ENCODE data around the gene CRADD.
"Not testable (repeated sequence)": the region's sequence is repeated elsewhere in the genome, so short reads cannot be mapped to it uniquely, and the experiment has no call there.

CRADD gene

DNA sequence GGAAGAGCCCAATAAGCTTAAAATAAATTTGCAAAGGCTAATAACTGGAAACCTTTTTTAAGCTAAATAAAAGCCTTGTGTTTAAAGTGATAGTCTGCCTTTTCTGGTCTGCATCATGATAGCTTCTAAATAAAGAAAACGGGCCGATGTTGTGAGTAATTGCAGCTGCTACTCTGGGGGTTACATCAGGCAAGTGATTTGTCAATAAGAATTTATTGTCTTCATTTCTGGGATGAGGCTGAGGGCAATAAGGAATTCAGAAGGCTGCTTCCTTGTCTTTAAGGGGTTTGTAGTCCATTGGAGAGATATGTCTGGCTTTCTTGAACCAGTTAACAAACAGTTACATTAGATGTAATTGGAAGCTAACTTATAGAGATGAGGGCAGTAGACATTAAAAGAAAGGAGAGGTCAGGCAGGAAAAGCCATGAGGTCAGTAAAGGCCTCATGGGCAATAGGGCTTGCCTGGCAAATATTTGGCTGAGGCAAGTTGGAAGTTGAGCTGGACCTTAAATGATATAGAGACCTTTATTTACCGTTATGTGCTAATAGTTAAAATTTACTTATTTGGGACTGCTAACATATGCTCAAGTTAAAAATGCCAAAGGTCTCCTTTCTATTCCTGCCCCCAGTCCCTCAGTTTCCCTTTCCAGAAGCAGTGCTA lies 85.0 kb downstream of the CRADD start:
- no peak for DNase-seq

DNA sequence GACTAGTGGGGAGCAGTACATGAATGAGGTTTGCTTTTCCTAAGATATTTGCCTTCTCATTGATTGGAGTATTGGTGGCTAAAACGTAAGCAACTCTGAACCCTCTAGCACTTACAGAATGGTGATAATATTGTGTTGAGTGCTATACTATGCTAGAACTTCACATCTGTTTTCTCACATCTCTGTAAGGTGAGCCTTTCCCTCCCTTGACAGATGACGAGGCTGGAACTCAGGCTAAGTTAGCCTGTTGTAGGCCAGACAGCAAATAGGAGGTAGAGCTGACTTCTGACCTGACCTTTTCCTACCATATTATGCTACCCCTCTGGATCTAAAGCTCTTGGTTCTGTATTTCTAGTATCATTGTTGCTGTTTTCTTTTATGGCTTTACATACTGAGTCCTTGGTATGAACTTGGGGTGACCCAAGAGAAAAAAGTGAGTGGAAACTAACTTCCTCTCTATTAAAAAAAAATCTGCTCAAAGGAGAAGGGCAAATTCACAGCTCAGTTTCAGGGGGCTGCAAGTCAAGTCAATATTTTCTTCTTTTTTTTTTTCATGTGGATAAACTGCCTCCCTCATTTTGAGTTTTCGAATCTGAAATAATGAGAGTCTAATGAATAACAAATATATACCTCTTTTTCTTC lies 85.9 kb downstream of the CRADD start:
- no peak for DNase-seq

DNA sequence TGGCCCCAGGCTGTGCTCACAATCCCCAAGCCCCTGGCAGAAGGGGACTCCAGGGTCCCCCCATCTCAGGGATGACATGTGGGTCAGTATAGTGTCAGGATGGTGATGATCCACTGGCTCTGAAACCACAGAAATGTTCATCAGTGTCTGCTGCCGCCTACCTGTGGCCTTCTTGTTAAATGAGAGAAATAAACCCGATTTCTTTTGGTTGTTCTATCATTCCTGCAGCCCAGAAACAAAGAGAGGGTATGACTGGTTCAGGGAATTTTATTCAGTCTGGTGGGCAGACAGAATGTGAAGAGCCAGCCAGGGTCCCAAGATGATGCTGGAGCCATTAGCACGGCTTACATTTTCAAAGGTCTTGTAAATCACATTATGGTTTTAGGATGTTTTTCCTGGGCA lies 86.6 kb downstream of the CRADD start:
- DNase-seq: no peak

DNA sequence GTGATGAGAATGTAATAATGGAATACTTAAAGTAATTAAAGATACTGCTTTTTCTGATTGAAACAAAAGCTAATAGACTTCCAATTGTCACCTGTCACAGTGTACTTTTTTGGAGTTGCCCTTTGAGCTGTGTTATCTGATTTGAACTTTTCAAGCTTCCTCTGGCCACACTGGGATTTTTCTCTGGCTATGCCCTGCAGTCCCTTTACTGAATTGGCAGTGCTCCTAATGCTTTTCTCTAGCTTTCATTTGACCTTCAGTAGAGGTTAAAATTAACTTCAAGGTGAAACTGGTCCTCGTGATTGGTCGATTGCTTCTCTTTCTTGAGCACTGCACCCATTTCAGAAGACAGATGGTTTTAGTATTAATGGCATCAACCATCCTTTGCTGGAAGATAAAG lies 89.2 kb downstream of the CRADD start:
- no peak for DNase-seq

DNA sequence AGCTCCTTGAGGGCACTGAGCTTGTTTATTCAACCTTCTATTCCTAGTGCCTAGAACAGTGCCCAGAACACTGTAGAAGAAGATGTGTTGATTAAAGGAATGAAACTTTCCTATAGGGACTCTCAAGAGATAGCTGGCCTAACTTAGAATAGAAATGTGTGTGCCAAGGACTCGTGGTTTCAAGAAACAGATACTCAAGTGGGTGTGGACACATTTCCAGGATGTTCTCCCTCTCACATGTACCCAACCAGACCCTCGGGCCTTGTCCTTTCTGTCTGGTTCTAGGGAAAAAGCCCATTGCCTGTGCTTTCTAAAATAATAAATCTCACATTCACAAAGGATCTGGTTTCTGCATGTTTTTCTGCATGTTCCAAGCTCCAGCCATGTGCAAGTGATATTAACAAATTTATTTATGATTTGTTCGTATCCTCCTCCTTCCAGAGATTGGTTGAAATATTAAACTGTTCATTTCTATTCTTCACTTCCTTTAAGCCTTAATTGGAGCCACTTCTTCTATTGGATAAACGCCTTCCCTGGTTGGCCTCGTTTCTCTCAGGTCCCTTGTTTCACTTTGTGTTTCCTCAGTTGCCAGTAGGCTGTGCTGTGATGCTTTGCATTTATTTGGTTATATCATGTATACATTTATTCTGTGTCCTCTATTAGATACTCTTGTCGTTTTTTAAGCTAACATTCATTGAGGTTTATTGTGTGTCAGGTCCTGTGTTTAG lies 89.8 kb downstream of the CRADD start:
- DNase-seq: peak in 1 of 2 experiments; percentile 19

DNA sequence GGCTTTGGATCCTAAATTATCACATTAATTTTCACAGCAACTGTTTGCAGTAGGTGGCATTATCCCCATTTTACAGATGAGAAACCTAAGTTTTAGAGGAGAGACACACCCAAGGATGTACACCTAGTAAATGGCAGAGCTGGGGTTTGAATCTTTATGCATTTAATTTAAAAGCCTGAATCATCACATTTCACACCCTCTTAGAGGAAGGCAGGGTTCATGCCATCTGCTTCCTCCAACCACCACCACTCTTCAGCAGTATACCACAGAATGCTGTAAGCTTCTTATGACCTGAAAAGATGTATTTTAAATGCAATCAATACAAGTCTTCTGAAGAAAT lies 90.3 kb downstream of the CRADD start:
- DNase-seq: no peak

DNA sequence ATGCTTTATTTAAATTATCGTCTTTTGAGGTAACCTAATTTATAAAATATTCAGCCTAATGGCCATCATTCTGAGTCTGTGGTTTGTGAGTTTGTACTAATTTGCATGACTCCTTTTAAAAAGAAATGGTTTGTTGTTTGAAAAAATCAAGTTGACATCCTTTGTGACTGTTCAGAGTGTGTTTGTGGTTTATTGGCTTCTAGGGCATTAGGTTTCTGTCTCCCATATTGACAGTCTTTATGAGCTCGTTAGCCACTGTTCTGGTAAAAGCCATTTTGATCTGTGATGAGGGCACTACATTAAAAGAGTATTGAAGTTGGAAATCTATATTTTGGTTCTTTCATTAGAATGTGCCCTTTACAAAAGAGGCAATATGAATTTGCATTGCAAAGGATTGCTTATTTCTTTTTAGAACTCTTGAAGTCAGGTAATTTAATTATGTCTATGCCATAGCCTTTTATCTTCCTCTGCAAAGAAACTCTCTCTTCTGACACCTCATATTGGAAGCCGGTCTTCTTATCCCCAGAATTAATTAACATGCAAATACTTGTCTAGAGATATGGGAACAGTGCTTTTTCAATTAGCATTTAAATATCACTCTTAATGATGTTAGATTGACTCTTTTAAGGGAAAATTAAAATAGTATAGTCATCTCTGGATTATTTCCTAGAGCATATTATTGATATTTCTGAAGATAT lies 95.0 kb downstream of the CRADD start:
- DNase-seq: no peak

DNA sequence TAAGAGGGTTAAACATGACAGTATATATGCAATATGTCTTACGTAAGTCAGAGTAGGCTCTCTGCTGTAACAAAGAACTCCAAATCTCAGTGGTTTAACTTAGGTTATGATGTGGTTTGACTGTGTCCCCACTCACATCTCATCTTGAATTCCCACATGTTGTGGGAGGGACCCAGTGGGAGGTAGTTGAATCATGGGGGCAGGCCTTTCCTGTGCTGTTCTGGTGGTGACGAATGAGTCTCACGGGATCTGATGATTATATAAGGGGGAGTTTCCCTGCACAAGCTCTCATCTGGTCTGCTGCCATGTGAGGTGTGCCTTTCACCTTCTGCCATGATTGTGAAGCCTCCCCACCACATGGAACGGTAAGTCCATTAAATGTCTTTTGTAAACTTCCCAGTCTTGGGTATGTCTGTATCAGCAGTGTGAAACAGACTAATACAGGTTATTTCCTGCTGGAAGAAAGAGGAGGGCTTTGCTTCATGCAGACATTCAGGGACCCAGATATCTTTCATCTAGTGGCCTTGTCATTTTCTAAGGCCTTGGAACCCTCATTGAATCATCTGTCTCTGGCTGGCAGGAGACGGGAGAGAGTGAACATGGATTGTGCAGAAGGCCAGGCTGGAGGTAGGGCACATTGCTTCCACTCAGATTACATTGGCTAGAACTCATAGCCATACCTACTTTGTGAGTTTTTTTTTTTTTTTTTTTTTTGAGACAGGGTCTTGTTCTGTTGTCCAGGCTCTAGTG lies 96.1 kb downstream of the CRADD start:
- DNase-seq: no peak

DNA sequence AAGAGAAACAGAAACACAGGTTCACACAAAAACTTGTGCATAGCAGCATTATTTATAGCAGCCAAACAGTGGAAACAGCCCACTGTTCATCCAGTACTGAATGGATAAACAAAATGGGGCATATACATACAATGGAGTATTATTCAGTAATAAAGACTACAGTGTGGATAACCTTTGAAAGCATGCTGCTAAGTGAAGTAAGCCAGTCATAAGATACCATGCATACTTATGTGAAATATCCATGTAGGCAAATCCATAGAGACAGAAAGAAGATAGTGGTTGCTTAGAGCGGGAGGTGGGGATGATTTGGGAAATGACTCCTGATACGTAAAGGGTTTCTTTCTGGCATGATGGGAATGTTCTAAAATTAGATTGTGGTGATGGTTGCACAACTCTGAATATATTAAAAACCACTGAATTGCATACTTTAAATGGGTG lies 99.4 kb downstream of the CRADD start:
- DNase-seq: no peak

DNA sequence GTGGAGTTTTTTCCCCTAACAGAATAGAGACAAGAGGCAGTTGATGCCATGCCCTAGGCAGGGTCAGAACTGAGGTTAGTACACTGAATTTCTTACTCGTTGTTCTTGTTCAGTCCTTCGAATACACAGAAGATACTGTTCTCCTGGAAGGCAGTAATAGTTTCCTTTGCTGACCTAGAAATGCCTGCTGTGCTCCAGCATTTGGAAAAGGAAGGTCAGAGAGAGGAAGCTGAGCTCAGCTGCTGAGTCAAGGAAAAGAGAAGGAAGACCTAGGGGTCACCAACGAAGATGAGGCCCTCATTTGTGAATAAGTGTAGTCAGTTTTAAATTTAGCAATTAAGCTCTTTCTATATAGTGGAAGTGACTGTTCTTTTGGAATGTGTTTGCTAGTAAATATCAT lies 100.1 kb downstream of the CRADD start:
- no peak for DNase-seq

DNA sequence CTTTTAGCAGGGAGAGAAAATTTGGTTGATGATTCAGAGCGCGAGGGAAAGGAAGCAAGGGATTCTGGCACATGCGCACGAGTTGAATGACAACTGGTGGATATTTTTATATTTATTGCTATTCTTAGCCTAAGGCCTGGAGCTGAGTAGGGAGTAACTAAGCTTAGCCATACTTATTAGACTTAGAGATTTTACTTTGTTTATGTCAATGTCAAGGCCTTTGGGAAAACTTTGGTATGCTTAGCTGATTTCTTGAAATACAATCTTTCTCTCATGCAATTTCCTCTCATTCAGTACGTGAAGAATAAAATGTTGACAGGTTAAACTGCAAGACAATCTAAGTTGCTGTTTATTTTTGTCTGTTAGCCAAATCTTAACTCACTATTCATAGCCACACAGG lies 101.1 kb downstream of the CRADD start:
- no peak for DNase-seq

DNA sequence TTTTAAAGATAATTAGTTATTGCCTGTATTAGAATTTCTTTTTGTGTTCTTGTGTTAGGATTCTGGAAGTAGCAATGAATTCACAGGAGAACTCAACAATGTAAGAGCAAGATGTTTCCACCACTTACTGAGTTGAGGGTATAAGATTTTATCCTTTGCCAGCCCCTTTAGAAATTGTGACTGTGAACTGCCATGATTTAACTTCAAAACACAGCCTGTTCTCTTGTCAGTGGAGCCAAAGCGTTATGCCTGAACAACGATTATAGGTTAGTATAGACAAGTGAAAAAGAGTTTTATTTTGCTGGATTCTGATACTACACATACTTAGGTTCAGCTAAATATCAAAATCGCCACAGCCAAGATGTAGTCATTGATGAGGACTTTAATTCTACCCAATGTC lies 101.6 kb downstream of the CRADD start:
- DNase-seq: no peak

DNA sequence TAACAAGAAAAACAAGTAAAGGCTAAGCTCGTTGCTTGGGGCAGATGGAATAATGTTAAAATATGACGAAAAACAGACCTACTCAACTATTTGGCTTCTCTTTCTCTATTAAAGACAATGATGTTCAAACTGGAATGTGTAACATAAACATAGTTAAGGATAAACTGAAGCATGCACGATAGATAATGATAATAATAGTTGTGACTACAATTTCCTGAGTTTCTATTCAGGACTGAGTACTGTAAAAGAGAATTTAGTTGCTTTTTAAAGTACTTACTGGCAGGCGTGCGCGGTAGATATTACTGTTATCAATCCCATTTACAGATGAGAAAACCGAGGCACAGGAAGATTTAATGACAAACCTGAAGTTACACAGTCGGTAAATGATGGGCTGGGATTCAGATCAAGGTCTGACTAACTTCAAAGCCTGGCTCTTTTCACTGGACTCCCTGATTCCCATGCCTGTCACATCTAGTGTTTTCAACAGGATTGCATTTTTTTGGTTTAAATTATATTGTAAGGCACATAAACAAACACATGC lies 103.0 kb downstream of the CRADD start:
- no peak for DNase-seq

DNA sequence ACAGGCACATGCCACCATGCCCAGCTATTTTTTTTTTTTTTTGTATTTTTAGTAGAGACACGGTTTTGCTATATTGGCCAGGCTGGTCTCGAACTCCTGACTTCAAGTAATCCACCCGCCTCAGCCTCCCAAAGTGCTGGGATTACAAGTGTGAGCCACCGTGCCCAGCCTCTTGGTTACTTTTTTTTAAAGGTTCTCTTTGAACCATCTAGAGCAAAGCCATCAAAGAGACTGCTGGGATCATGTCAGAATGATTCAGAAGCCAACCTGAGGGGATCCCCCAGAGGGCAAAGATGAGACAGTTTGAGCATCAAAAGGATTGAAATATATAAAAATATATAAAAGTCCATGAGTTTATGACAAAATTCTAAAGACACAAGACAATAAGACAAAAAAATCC lies 103.7 kb downstream of the CRADD start:
- not testable (repeated sequence) for DNase-seq

DNA sequence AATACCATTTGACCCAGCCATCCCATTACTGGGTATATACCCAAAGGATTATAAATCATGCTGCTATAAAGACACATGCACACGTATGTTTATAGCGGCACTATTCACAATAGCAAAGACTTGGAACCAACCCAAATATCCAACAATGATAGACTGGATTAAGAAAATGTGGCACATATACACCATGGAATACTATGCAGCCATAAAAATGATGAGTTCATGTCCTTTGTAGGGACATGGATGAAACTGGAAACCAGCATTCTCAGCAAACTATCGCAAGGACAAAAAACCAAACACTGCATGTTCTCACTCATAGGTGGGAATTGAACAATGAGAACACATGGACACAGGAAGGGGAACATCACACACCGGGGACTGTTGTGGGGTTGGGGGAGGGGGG lies 104.8 kb downstream of the CRADD start:
- DNase-seq: not testable (repeated sequence)

DNA sequence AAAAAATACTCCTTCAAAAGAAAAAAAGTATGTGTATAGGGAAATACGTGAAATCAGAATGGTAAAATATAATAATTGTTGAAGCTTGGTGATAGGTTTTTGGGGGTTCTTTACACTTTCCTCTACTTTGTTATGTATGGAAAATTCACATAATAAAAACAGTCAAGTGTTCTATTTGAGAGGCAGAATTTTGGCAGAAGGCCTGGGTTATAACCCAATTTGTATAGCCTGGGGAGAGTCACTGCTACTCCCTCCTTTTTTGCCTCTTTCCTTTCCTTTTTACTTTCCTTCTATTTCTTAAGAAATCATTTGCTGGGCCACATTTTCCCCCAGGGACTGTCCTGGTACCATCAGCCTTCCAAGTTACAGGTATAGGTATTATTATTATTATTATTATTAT lies 105.7 kb downstream of the CRADD start:
- no peak for DNase-seq

DNA sequence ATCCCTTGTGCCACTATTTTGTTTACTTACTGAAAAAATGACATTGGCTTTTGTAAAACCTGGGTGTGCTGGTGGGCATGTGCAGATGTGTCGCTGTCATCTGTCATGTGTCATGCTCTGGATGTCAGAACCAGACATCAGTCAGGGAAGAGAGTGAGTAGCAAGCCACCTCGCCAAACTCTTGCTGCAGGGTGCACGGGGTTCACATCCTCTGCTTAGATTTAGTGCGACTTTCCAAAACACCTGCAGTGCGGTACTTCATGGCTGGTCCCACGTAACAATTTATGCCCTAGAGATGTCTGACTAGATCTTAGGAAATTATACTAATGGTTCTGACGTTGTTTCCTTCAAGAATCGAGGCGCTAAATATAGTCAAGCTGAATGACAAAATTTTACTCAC lies 106.7 kb downstream of the CRADD start:
- DNase-seq: no peak

DNA sequence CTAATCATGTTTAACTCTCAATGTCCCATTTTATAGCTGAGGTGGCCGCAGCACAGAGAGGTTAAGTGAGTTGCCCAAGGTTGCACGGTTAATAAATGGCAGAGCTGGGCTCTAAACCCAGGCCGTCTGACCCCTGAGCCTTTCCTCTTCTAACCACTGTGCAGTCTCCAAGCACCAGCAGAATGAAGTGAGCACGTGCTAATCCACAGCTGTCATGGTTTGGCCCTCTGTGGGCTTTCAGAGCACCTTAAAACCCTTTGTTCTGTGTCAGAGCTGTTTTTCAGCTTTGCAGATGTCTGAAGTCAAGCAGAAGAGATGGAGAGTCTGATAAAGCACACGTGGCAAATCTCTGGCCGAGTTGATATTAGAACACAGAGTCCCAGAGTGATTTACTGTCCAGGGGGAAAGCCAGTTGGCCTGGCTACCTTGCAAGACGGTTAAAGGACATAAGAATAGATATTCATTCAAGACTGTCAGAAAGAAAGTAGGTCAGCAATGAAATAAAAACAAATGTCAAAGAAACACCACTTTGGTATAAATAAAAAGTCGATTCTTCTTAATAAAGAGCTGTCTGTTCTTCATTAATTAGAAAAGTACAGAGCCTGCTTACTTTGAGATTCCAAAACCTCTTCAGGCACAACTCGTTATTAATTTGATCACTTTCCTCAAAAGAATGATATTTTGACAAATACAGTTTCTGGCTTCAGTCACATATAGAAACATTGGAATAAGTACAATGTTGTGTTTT lies 107.3 kb downstream of the CRADD start:
- DNase-seq: no peak

DNA sequence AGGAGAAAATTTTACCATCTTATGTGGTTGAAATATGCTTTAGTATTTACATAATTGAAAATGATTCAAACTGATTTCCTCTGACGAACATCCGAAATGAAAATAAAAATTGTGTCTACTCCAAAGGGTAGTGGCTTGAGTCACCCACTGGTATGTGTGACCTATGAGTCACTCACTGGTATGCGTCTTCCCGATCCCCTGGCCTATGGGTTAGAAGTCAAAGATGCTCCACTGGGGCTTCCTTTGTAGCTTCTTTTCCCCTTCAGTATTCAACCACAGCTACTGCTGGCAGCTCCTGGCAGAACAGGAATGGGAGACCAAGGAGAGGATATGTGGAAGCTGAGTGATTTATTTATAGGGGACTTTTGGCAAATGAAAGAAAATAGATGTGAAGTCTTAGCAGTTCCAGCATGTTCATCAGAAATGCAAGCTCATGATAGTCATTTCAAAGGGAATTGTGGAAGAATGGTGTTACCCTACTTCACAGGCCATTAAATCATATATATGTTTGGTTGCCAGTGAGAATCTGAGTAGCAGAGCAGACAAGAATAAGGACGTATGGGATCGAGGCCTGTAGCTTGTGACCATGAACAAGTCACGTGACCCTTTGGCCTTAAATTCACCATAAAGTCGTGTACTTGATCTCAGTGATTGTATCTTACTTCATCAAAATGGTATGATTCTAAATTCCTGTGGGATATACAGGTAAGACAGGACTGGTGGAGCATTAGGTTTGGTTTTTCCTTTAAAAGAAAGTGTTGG lies 108.3 kb downstream of the CRADD start:
- no peak for DNase-seq

DNA sequence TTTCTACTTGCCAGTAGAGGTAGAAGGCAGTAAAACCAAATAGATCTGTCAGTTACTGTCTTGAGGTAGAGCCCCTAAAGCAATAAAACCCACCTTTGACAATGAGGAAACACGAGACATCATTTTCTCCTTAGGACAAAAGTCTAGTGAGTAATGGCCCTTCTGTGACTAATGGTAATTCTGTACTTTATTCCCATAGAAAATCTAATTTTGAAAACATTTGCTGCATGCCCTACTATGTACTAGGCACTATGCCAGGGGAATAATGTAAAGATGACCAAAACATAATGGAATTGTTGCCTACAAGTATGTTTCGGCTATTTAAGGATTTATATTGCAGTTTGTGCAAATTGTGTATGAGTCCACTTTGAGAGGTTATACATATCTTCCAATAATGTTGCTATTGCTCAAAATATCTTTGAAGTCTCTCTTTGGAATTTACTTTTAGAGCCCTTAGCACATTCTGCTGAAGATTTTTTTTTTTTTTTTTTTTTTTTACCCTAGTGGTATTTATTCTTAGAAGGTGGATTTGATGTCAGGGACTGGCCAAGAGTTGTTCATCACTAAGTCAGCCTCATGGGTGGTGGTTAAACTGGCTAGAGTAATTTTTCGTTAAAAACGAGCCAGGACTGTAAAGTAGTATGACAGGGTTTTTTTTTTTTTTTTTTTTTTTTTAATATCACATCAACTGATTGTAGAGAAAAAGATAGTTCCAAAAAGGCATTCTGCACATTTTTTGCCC lies 109.7 kb downstream of the CRADD start:
- no peak for DNase-seq
